Esophagus (tissue), 2 donors: ENCODE data around the gene SF3B2. TPM values are rescaled to one million over a fixed set of nuclear protein-coding genes. Genes with fewer than 3 reads are reported as not detected.
A peak's percentile ranks its signal among the peaks of the same experiment; 100 is the strongest.
"Not testable (repeated sequence)": the region's sequence is repeated elsewhere in the genome, so short reads cannot be mapped to it uniquely, and the experiment has no call there.

Source experiments
- H3K27ac ChIP-seq, 2 donors: one replicate each; pipeline ENCODE4 v1.5.1; 2013; ENCODE audit warnings: low read depth in 2 of 2, mild to moderate bottlenecking in 2 of 2, inconsistent platforms in 1 of 2, low read length in 1 of 2, moderate library complexity in 1 of 2
- H3K27me3 ChIP-seq, 2 donors: one replicate each; pipeline ENCODE4 v1.6.1; 2013; ENCODE audit warnings: low read length in 2 of 2, control low read depth in 1 of 2, mild to moderate bottlenecking in 1 of 2; ENCODE audit not compliant: insufficient read depth in 2 of 2, control insufficient read depth in 1 of 2
- H3K36me3 ChIP-seq, 2 donors: one replicate each; pipeline ENCODE4 v1.6.1; 2013; ENCODE audit warnings: low read length in 1 of 2; ENCODE audit not compliant: control insufficient read depth in 2 of 2, insufficient read depth in 2 of 2
- H3K4me1 ChIP-seq, 2 donors: one replicate each; pipeline ENCODE4 v1.6.1; 2013; ENCODE audit warnings: low read length in 1 of 2; ENCODE audit not compliant: control insufficient read depth in 2 of 2, insufficient read depth in 2 of 2
- H3K4me3 ChIP-seq, 2 donors: one replicate each; pipeline ENCODE4 v1.5.1; 2013; ENCODE audit warnings: low read length in 2 of 2, mild to moderate bottlenecking in 2 of 2, low read depth in 1 of 2, moderate library complexity in 1 of 2
- H3K9me3 ChIP-seq, 2 donors: one replicate each; pipeline ENCODE4 v1.6.1; 2013; ENCODE audit warnings: mild to moderate bottlenecking in 2 of 2, low read depth in 1 of 2, low read length in 1 of 2, moderate library complexity in 1 of 2; ENCODE audit not compliant: control insufficient read depth in 2 of 2, insufficient read depth in 1 of 2
- WGBS, 2 donors: extraction: QIAGEN DNeasy Blood & Tissue Kit; methylation state at CpG; one replicate each; pipeline ENCODE4 v1.1.7; 2013; 5-methylcytosine and 5-hydroxymethylcytosine counted together
- polyA plus RNA-seq, 2 donors: library from polyadenylated mRNA; stranded (reverse); fragments of 200-250 nt; gene quantifications; one replicate each; pipeline ENCODE4 v1.2.3, GENCODE V29; 2013
- donor health status: healthy with polysubstance abuse.
- donor health status: Bipolar disorder and iron deficiency.

Gene SF3B2
- polyA plus RNA-seq, 2 donors, result 61.9 to 80.2 TPM

DNA sequence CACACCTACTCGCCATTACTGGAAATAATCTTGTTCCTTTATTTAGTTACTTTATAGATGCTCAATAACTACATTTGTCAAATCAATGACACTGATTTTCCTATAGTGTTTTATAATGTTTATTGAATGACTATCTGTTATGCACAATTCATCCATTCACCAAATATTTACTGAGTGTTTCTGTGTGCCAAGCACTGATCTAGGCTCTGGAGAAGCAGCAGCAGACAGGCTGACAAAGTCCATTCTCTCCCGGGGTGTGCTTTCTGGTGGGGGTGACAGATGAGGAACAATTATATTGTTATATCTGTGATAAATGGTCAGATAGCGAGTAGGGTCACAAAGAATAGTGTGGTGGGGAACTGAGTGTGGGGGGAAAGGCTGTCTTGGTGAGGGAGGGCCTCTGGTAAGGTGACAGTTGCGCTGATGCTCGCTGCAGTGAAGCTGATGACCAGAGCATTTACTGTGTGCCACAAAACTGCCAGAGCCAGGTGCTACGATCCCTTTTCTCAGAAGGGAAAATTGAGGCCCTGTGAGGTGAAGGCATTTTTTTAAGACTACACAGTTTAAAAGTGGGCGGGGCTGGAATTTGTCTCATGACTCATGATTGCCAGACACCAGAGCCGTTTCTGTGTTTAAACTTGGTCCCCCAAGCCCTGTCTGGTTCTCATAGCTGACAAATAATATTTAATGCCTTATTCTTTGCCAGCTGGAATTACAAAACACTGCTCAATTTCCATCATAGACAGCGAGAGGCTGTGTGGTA lies 28.1 kb downstream of the SF3B2 start:
- WGBS, 2 donors, result 51 to 58% methylated on average over 9 of the region's 9 CpGs
- peaks cover 0 to 3% of the 10 kb centered on the region in 2 donors for H3K36me3 ChIP-seq
- H3K9me3 ChIP-seq, result no peaks in the 10 kb centered on the region
- peaks cover 0 to 6% of the 10 kb centered on the region in 2 donors for H3K4me1 ChIP-seq
- peak overlapping the region; percentile 72 to 90 for H3K27ac ChIP-seq
- no peaks in the 10 kb centered on the region for H3K27me3 ChIP-seq
- no peak overlapping the region for H3K4me3 ChIP-seq

DNA sequence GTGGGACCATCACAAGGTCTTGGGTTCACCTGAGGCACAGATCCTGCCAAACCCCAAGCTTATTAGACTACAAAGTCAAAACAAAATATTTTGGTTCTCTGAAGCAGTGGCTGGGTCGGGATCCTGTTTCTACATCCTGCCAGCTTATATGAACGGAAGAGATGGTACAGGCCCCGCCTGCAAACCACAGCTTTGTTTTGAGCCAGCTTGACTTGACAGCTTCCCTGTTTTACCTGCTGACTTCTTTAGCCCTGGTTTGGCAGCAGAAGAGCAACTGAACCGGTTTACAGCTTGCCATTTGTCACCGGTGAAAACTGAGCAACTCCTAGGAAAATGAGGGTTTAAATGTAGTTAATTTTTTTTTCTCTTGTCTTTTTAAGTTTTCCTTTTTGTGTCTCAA lies 29.3 kb downstream of the SF3B2 start:
- no peaks in the 10 kb centered on the region for H3K27me3 ChIP-seq
- no peak overlapping the region for H3K4me3 ChIP-seq
- H3K36me3 ChIP-seq, result peaks cover 0 to 3% of the 10 kb centered on the region in 2 donors
- H3K9me3 ChIP-seq, result no peaks in the 10 kb centered on the region
- 15 to 18% methylated on average over 5 of the region's 5 CpGs for WGBS, 2 donors
- peak overlapping the region; percentile 72 to 84 for H3K27ac ChIP-seq
- peaks cover 0 to 5% of the 10 kb centered on the region in 2 donors for H3K4me1 ChIP-seq

DNA sequence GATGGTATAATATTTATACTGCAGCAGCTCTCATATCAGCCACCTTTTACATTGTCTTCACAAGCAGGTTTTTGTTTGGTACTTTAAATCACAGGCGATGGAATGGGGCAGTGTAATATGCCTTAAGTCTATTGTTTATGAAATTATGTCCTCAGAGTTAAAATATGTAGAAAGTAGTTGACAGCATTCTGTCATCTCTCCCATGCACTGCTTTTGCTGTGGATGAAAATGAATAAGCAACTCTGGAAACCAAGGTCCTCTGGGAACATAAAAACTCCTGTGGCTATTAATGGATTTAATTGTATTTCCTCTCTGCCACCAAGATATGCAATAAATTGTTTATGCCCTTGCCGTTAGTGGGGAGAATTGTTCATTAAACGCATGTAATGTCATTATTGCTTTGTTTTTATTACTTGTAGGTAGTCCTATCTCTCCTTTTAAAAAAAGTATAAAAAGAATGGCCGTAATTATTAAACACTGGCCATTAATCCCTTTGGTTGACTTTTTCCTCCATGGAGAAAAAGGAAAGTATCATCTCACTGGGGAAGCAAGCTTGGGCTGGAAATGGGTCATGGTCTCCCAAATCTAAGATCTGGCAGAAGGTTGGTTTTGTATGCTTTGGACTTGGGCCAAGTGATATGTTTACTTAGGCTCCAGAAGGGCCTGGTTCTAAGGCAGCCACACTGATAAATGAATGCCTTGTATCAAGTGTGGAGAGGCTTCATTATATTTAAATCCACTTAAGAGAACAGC lies 31.0 kb downstream of the SF3B2 start:
- Histone ChIP-seq H3K27ac (peak overlapping the region in 1 of 2 donors; percentile 38), H3K4me1 (peaks cover 0 to 2% of the 10 kb centered on the region in 2 donors)
- WGBS, 2 donors, result 44% methylated on average over 4 of the region's 4 CpGs

DNA sequence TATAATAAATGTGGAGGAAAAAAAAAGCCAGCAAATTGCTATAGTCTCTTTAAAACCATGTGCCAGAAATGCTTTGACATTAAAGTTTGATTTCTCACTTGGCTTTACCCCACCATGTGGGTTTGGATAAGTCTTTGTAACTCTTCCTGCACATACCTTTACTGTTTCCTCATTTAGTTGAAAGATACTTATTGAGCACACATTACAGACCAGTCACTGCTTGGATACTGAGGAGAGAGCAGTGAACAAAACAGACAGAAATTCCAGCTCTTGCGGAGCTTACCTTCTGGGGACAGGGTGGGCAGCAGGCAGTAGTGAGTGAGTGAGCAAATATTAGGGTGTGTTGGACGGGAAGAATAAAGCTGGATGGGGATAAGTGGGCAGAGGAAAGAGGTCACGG lies 31.6 kb downstream of the SF3B2 start:
- Histone ChIP-seq H3K27me3 (no peaks in the 10 kb centered on the region), H3K36me3 (no peaks in the 10 kb centered on the region), H3K9me3 (no peaks in the 10 kb centered on the region), H3K27ac (peak overlapping the region in 1 of 2 donors; percentile 51), H3K4me1 (peaks cover 0 to 2% of the 10 kb centered on the region in 2 donors), H3K4me3 (no peak overlapping the region)
- WGBS, 2 donors, result 86 to 87% methylated on average over 3 of the region's 3 CpGs

More for the DNA sequence above, 31.0 kb downstream of the SF3B2 start:
- Histone ChIP-seq H3K27me3 (no peaks in the 10 kb centered on the region), H3K36me3 (no peaks in the 10 kb centered on the region), H3K9me3 (no peaks in the 10 kb centered on the region), H3K4me3 (no peak overlapping the region)

DNA sequence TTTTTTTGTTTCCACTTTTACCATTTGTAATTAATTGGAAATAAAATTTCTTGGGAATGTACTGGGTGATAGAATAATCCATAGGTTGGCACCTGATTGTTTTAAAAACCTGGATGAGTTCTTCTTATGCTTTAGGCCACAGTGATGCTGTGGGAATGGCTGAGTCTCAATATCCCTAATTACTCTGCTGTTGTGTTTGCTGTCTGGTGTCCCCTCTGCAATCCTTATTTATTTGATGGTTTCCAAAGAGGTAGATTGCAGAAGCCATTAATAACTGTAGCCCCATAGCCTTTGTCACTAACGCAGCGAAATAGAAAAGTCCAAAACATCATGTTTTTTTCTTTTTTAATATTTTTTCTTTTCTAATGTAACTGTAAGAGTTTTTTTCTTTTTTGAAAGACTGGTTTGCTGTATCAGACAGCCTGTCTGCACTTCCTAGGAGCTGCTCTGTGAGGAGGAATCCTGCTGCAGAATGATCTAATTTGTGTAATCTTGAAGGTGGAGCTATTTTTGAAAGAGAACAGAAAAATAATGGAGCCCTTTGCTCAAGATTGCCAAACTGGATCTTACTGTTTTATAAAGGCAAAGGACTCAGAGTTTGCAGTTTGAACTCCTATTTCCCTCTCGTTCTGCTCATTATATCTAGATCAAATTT lies 32.8 kb downstream of the SF3B2 start:
- Histone ChIP-seq H3K4me1 (peaks cover 0 to 2% of the 10 kb centered on the region in 2 donors), H3K27me3 (no peaks in the 10 kb centered on the region), H3K36me3 (no peaks in the 10 kb centered on the region), H3K4me3 (no peak overlapping the region), H3K27ac (no peak overlapping the region), H3K9me3 (no peaks in the 10 kb centered on the region)
- WGBS, 2 donors, result 81 to 86% methylated on average over 3 of the region's 3 CpGs

DNA sequence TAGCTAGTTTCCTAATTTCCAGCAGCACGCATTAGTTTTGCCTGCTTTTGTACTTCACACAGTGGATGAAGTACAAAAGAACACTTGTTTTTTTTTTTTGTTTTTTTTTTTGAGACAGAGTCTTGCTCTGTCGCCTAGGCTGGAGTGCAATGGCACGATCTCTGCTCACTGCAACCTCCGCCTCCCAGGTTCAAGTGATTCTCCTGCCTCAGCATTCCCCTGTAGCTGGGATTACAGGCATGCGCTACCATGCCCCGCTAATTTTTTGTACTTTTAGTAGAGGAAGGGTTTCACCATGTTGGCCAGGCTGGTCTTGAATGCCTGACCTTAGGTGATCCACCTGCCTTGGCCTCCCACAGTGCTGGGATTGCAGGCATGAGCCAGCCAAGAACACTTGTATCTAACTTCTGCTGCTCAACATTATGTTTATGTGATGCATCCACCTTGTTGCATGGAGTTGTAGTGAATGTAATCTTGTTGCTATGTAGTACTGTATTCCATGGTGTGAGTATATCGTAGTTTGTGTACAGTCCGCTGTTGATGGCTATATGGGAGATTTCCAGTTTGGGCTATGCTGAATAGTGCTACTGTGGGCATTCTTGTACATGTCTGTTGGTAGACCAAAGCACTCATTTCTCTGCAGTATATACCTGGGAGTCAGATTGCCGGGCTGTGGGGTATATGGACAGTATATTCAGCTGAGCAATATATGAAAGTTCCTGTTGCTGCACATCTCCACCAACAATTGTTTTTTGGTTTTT lies 35.2 kb downstream of the SF3B2 start:
- 94% methylated on average over 9 of the region's 9 CpGs for WGBS, 2 donors
- no peaks in the 10 kb centered on the region for H3K9me3 ChIP-seq
- no peaks in the 10 kb centered on the region for H3K27me3 ChIP-seq
- no peak overlapping the region for H3K4me3 ChIP-seq
- H3K27ac ChIP-seq, result no peak overlapping the region
- no peaks in the 10 kb centered on the region for H3K36me3 ChIP-seq
- H3K4me1 ChIP-seq, result no peaks in the 10 kb centered on the region

DNA sequence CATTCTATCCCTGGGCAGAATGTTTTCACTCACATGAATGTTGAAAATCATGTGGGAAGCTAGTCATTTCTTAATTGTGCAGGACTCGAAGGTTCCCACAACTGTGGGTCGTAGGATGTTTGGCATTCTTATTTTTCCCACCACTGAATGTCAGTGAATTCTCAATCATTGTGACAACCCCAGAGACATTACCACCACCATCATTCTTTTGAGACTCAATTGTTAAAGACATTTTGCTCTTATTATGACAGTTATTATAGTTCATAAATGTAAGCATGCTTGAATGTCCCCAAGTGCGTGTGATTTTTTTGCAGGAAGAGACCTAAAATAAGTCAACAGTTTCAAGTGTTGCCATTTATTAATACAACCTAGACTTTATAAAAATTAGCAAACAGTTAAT lies 36.9 kb downstream of the SF3B2 start:
- Histone ChIP-seq H3K9me3 (no peaks in the 10 kb centered on the region), H3K27ac (no peak overlapping the region), H3K27me3 (no peaks in the 10 kb centered on the region), H3K4me3 (no peak overlapping the region), H3K4me1 (no peaks in the 10 kb centered on the region), H3K36me3 (no peaks in the 10 kb centered on the region)
- WGBS, 2 donors, result 77 to 82% methylated on average over 3 of the region's 3 CpGs

DNA sequence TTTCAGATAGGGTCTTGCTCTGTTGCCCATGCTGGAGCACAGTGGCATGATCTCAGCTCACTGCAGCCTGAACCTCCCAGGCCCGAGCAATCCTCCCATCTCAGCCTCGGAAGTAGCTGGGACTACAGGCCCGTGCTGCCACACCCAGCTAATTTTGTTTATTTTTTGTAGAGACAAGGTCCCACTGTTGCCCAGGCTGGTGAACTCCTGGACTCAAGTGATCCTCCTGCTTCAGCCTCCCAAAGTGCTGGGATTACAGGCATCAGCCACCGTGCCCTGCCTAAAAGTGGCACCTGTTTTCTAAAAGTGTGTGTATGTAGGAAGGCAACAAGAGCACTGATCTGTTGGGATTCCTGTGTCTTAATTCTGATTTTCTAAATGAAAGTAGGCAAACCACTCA lies 38.1 kb downstream of the SF3B2 start:
- H3K4me1 ChIP-seq, result no peaks in the 10 kb centered on the region
- no peaks in the 10 kb centered on the region for H3K36me3 ChIP-seq
- WGBS, 2 donors, result 90 to 91% methylated on average over 4 of the region's 4 CpGs
- H3K27me3 ChIP-seq, result no peaks in the 10 kb centered on the region
- no peaks in the 10 kb centered on the region for H3K9me3 ChIP-seq
- H3K27ac ChIP-seq, result no peak overlapping the region
- H3K4me3 ChIP-seq, result no peak overlapping the region

DNA sequence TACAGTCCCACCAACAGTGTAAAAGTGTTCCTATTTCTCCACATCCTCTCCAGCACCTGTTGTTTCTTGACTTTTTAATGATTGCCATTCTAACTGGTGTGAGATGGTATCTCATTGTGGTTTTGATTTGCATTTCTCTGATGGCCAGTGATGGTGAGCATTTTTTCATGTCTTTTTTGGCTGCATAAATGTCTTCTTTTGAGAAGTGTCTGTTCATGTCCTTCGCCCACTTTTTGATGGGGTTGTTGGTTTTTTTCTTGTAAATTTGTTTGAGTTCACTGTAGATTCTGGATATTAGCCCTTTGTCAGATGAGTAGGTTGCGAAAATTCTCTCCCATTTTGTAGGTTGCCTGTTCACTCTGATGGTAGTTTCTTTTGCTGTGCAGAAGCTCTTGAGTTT lies 40.0 kb downstream of the SF3B2 start:
- H3K4me3 ChIP-seq, H3K9me3 ChIP-seq, H3K4me1 ChIP-seq, H3K36me3 ChIP-seq, H3K27me3 ChIP-seq, H3K27ac ChIP-seq: not testable (repeated sequence)
- WGBS, 2 donors, result 96 to 100% methylated on average over 2 of the region's 2 CpGs
